GF-D8 (cell line): ENCODE results near the gene ZNF277.
"Not testable (repeated sequence)": the region's sequence is repeated elsewhere in the genome, so short reads cannot be mapped to it uniquely, and the experiment has no call there.

Source experiments
- DNase-seq: peaks from one replicate; lab custom pipeline; 2025; lab: John Stamatoyannopoulos, UW

Gene ZNF277

DNA sequence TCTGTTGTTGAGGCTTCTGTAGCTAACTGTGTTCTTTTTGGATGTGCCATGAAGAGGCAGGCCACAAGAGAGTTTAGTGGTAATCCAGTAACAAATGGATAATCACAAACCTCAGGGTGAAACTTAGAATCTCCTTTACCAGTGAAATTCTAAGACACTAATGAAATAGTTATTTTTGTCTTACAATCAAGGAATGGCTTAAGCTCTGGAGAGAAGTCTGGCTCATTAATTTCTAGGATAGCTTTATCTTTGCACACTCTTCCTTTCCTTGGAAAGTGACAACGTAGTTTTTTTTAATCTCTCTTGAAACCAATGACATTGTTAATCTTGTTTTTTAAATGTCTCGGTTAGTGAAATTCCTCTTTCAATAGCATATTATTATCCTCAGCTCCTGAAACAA is 150.1 kb downstream of the ZNF277 start:
- no peak for DNase-seq

DNA sequence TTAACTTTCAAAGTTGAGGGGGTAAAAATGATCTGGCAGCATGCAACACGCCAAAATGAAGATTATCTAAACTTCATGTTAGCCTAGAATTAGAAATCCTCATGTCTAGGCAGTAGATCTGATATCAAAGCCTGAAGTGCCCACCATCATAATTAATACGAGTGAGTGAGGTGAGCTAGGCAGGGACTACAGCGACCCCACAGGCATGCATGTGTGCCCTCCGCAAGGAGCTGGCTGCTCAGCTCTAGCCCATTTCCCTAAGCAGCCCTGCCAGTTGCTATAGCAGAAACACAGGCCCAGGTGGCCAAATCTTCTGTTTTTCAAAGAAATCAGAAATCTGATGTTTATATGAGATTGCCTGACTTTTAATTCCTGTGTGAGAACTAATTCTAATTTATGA is 150.6 kb downstream of the ZNF277 start:
- DNase-seq, result no peak

DNA sequence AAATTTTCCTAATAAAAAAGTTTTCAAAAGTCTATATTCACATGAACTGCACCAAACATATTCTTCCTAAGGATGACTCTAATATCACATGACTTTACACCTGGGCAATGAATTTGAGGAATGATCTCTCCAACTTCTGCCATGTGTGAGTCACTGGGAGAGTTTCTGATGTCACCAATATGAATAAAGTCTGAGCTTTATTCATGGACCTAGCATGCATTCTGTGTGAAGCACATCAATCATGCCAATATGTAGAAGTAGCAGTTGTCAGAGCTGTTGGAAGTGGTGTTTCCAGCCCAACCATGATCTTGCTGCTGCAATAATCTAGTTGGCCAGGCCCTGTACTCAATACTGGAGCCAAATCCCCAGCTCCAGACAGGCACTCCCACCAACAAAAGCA is 152.0 kb downstream of the ZNF277 start:
- DNase-seq, result no peak

DNA sequence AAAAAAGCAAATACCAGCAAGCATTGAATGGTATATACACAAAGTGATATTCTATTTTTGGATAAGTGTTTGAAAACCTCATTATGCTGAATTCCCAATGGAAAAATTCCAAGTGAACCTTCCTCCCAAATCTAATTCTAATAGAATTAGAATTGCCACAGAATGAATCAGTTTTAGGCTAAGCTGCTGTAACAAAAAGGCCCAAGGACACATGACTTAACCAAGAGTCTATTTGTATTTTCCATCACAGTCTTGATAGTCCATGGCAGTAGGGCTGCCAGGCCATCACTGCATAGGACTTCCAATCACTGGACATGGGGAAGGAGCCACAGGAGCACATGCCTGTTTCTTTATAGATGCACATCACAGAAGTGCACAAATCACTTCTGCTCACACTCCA is 152.6 kb downstream of the ZNF277 start:
- no peak for DNase-seq

DNA sequence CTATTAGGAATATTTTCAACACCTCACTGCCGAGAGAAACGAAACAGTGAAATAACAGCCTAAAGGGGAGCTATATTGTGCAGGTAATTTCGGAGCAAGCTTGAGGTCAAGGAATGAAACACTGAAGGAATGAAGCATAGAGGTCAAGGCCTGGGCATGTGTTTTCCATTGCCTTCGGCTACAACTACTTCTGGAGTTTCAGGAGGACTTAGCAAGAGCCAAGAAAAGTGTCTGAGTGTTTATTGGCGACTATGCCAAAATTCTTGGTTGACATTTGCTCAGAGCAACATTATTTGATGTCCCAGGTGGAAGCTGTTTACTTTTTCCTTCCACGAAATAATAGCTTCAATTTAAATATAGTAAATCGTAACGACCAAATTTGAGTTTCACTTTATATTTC is 154.2 kb downstream of the ZNF277 start:
- no peak for DNase-seq

DNA sequence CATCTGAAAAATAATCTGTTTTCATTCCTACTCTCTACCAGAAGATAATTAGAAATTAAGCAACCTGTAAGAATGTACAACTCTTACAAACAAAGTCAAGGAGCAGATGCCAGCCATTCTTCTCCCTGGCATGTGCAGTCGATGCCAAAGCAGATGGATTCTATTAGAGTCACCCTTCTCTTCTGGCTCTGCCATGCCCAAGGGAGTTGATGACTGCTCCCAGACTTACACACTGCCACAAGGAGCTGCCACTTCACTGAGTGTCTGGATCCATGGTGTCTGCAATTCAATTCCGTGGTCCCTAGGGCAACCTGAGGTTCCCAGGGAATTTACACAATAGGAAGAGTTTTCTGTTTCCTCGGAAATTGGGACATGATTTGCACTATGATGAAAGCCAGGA is 154.7 kb downstream of the ZNF277 start:
- DNase-seq, result no peak

DNA sequence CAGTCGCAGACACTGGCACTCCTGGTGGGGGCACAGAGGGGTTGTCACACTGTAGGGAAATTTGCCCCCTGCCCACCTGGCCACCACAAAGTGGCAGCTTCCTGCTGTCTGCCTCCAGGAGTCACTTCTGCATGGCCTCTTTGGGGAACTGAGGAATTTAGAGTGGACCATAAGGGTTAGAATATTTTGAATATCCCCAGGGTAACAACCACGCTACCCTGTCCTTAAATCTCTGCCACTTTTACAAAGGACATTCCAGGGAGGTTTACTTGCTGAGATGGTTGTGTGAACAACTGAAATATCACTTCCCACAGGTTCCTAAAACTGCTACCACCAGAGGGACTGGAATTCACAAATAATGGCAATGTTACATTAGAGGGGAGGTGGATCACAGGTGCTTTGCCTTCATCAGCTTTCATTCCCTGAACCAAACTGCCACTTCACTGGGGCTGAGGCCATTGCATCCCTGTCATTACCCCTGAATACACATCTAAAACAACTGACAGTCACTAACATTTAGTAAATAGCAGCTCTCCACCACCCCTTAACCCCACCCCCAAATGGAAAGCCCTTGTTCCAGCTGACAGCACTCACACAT is 155.7 kb downstream of the ZNF277 start:
- DNase-seq, result no peak

DNA sequence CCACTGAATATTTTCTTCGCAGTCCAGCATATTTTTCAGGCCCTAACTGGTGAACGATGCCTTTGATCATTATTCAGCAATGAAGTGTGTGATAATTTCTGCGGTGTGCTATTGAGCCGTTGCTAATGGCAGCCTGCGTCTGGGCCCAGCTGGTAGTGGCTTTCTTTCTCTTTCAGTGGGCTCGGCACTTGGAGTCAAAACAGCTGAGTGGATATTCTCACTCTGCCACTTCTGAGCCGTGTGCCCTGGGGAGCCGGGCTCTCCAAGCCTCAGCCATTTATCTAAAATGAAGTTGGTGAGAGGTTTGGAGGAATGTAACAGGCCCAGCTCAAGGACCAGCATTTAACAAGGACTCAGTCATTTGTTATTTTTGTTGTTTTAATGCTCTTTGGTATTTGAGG is 156.2 kb downstream of the ZNF277 start:
- no peak for DNase-seq

DNA sequence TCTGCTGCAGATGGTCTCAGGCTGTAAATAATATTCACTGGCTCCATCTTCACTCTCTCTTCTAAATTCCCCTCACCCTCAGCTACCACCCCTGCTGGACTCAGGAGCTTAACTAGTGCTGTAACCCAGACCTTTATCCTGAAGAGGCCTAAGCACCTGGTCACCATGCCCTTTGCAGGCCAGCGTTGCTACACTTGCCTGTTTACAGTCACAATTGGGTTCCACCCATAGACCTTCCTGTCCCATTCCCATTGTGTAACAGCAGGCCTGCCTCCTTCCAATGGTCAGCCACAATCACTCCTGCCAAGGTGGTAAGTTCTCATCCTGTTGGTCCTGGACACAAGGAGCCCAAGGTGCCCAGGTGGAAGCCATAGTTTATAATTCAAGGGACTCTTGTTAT is 157.9 kb downstream of the ZNF277 start:
- no peak for DNase-seq

DNA sequence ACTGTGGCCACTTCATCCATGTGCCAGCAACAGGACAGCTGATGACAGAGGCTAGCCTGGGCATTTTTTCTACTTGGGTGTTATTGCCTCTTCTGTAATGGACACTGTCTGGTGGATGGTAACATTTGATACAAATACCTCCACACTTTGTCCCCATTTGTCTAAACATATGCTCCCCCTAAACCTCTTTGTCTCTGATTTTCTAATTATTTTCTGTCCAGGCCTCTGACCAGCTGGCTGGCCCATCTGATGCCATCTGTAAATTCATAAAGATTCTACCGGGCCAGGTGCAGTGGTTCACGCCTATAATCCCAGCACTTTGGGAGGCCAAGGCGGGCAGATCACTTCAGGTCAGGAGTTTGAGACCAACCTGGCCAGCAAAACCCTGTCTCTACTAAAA is 159.1 kb downstream of the ZNF277 start:
- no peak for DNase-seq

DNA sequence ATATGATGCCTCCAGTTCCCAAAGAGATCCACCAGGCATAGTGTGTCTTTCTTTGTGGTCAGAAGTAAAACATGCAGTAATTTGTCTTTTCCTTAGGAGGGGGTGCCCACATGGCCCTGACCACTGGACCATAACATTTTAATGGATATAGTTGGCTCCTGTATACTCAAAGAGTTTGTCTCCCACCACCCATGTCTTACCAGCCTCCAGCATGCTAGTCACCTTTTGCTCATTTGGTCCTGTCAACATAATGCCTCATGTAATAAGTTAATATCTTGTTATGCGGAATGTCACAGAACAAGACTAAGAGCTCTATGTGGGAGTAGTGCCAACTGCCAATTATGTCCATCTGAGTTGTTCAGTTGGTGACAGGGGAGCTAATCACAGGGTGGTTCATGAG is 160.4 kb downstream of the ZNF277 start:
- DNase-seq, result no peak

DNA sequence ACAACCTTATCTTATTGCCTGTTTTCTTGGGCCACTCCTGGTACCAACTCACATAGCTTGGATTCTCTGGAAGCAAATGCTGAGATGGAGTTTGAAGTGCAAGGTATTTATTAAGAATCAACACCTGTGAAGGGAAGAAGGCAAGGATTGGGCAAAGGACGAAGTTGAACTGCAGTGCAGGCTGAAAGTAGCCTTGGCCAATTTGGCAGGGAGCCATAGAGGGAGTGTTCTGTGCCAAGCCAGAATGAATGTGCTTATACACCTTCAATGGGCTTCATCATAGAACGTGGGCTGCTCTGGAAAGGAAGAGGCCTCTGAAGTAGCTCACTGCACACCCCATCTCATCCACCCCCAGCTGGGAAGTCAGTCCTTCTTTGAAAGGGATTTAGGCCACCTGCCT is 163.9 kb downstream of the ZNF277 start:
- DNase-seq, result no peak

DNA sequence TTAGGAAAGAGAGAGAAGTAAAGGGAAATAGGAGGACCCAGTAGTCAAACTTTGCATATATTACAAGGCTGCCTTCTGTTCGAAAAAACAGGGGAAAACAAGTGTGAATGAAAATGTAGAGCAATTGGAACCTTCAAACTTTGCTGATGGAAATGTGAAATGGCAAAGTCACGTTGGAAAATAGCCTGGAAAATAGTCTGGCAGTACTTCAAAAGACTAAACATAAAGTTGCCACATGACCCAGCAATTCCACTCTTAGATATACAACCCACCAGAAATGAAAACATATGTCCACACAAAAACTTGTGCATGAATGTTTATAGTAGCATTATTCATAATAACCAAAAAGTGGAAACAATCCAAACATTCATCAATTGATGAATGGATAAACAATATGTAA is 165.2 kb downstream of the ZNF277 start:
- DNase-seq, result no peak

DNA sequence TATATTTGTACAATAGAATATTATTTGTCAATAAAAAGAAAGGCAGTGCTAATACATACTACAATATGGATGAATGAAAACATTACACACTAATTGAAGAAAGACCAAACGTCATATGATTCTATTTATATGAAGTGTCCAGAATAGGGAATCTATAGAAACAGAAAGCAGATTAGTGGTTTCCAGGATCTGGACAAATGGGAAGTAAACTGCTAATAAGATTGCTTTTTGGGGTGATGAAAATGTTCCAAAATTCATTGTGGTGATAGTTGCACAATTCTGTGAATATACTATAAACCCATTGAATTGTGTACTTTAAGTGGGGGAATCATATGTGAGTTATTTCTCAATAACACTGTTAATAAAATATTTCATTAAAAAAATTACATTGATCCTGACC is 165.6 kb downstream of the ZNF277 start:
- DNase-seq, result no peak

DNA sequence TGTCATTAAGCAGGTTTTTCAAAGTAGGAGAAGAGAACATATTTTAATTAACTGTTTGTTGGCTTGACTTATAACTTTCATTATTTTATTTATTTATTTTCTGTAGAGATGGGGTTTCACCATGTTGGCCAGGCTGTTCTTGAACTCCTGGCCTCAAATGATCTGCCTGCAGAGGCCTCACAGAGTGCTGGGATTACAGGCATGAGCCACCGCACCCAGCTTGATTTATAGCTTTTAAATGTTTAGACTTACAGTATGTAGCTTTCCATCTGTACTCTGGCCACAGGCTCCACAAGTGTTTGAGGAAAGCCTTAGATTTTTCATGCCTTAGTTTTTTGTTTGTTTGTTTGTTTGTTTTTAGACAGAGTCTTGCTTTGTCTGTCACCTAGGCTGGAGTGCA is 171.1 kb downstream of the ZNF277 start:
- no peak for DNase-seq

DNA sequence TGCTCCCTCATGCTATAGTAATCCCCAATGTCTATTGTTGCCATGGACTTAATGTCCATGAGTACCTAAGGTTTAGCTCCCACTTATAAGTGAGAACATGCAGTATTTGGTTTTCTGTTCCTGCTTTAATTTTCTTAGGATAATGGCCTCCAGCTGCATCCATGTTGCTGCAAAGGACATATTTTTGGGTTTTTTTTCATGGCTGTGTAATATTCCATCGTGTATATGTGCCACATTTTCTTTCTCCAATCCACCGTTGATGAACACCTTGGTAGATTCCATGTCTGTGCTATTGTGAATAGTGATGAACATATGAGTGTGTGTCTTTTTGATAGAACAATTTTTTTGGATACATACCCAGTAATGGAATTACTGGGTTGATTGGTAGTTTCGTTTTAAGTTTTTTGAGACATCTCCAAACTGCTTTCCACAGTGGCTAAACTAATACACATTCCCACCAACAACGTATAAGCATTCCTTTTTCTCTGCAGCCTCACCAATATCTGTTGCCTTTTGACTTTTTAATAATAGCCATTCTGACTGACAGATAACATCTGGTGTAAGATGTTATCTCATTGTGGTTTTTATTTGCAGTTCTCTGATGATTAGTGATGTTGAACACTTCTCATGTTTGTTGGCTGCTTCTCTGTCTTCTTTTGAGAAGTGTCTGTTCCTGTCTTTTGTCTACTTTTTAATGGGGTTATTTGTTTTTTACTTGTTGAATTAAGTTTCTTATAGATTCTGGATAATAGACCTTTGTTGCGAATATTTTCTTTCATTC is 175.0 kb downstream of the ZNF277 start:
- DNase-seq, result no peak

DNA sequence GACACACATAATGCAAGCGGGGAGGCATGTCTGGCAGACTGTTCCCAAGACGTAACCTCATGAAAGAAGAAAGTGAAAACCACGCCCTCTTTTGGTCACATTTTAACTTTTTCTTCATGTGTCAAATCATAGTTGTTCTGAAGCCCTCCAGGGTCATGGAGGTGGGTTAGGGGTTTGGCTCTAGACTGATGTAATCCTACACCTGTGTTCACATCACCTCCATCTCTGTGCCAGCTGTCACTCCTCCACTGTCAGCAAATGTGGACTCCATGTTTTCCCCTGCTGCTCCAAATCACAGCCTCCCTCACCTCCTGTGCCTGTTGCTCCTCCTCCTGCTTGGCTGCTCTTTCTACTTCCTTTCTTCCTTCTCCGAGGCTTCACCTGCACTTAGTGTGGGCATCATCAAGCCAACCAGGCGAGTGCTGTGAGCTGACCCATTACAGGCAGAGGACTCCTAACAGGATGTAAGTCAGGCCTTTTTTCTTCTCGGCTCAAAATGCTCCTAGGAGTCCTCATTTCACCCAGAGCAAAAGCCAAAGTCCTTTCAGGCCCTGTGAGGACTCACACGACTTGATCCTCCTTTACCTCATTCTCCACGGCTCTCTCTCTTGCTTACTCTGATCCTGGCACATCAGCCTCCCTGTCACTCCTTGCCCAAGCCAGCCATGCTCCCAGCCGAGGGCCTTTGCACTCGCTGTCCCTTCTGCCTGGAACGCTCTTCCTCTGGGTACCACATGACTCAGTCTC is 177.3 kb downstream of the ZNF277 start:
- no peak for DNase-seq

DNA sequence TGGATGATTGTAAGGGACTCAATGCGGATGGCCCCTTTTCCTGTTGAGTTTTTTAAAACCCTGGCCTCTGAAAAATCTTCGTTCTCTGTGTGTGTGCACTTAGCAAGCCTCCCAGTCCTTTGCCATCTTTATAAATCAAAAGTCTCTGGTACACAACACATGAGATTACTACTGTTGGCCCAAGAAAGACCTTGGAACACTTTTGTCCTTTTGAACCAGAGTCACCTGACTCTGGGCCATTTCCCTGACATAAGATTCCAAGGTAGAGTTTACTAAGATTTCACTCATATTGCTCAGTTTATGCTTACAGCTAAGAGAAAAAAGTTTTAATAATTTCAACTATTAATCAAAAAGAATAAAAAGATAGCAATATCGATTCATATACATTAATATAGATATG is 179.0 kb downstream of the ZNF277 start:
- DNase-seq, result no peak

DNA sequence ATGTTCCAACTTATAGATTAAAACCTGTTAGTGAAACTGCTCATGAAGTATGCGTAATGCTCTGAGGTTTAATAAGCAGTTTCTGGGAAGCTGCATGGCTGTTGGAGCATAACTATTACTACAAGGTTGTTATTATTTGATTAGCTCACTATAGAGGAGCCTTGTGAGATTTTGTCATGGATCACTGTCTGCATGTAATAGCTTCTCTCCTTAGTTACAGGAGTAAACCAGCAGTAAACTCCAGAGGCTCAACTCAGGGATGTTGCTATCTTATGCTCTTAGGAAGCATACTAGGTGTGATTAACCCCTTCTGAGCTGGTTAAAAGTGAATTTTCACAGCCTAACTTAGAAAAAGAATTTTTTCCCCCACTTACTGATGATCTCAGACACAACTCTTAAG is 180.1 kb downstream of the ZNF277 start:
- DNase-seq, result no peak

DNA sequence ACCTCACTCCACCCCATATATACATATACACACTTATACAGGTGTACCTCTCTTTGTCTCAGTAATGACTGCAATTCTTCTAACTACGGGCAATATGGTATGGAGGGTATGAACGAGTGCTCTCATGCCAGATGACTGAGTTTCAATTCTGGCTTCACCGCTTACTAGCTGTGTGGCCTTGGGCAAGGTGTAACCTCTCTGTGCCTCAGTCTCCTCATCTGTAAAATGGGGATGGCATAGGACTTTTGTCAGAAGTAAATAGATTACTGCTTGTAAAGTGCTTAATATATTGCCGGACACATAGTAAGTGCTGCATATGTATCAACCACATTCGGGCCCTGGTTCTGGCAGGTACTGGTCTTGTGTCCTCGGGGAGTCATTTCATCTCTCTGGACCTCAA is 183.7 kb downstream of the ZNF277 start:
- no peak for DNase-seq

DNA sequence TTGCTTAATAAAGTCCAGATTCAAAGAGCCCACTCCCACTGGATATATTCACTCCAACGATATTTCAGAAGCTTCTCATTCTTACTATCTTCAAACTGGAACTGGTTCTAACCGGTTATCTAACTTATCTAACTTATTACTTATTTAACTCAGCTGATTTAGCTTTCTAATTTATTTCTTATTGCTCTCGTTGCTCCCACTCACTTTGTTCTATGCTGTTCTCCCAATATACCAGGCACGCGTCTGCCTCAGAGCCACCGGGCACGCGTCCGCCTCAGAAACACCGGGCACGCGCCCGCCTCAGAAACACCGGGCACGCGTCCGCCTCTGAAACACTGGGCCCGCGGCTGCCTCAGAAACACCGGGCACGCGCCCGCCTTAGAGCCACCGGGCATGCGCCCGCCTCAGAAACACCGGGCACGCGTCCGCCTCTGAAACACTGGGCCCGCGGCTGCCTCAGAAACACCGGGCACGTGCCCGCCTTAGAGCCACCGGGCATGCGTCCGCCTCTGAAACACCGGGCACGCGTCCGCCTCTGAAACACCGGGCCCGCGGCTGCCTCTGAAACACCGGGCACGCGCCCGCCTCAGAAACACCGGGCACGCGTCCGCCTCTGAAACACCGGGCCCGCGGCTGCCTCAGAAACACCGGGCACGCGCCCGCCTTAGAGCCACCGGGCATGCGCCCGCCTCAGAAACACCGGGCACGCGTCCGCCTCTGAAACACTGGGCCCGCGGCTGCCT is 184.8 kb downstream of the ZNF277 start:
- not testable (repeated sequence) for DNase-seq

DNA sequence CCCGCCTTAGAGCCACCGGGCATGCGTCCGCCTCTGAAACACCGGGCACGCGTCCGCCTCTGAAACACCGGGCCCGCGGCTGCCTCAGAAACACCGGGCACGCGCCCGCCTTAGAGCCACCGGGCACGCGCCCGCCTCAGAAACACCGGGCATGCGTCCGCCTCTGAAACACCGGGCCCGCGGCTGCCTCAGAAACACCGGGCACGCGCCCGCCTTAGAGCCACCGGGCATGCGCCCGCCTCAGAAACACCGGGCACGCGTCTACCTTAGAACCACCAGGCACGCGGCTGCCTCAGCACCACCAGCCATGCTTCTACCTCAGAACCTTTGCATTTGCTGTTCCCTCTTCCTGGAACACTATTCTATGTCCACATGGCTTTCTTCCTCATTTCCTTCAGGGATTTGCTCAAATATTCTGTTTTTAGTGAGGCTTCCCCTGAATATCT is 185.4 kb downstream of the ZNF277 start:
- peak; percentile 54 for DNase-seq
